Common myeloid progenitor, CD34-positive (primary cell): ENCODE measurements around the gene TMEM30A.

Source experiments
- CTCF ChIA-PET: fragments of 350-600 bp; sonication (Branson Sonifier 250); formaldehyde crosslinking; loops from one replicate; lab custom pipeline; 2021; ENCODE audit warnings: antibody characterized with exemption; lab: Charles Lee
- POLR2A ChIA-PET: fragments of 350-600 bp; sonication (Branson Sonifier 250); formaldehyde crosslinking; loops from one replicate; lab custom pipeline; 2021; ENCODE audit warnings: antibody characterized with exemption; lab: Charles Lee
- DNase-seq, 3 donors: peaks; one replicate each; pipeline versions ENCODE4 v3.0.0 to v3.0.0-alpha.2; 2013
- H3K27ac ChIP-seq, 2 experiments: 1 replicate in 1 of 2; 2 replicates in 1 of 2; pipeline ENCODE4 v1.7.0; 2013; ENCODE audit warnings: inconsistent platforms in 2 of 2, low read length in 2 of 2, mild to moderate bottlenecking in 2 of 2, low read depth in 1 of 2, moderate library complexity in 1 of 2; ENCODE audit not compliant: severe bottlenecking in 2 of 2, insufficient read depth in 1 of 2, poor library complexity in 1 of 2
- H3K27me3 ChIP-seq, 5 experiments: replicated peaks in 2 of 5; 1 replicate in 3 of 5; 2 replicates in 2 of 5; pipeline versions ENCODE4 v1.6.1 to v1.7.0; 2013; ENCODE audit warnings: low read length in 4 of 5, mild to moderate bottlenecking in 2 of 5, moderate library complexity in 2 of 5, inconsistent platforms in 1 of 5; ENCODE audit not compliant: insufficient read depth in 5 of 5, control insufficient read depth in 4 of 5
- H3K36me3 ChIP-seq, 4 experiments: 1 replicate in 2 of 4; 2 replicates in 2 of 4; pipeline versions ENCODE4 v1.6.1 to v1.7.0; 2013; ENCODE audit warnings: low read length in 3 of 4, control low read depth in 1 of 4, mild to moderate bottlenecking in 1 of 4; ENCODE audit not compliant: control insufficient read depth in 4 of 4, insufficient read depth in 4 of 4
- H3K4me1 ChIP-seq, 4 experiments: 1 replicate in 3 of 4; 2 replicates in 1 of 4; pipeline versions ENCODE4 v1.6.1 to v1.7.1; 2013; ENCODE audit warnings: low read length in 3 of 4, mild to moderate bottlenecking in 3 of 4, control low read depth in 1 of 4, inconsistent platforms in 1 of 4, moderate library complexity in 1 of 4; ENCODE audit not compliant: control insufficient read depth in 4 of 4, insufficient read depth in 4 of 4; ENCODE audit errors: control extremely low read depth in 1 of 4
- H3K4me3 ChIP-seq, 7 experiments: 1 replicate in 4 of 7; 2 replicates in 3 of 7; pipeline versions ENCODE4 v1.5.1 to v1.7.0; 2013; ENCODE audit warnings: mild to moderate bottlenecking in 7 of 7, low read length in 6 of 7, moderate library complexity in 6 of 7, inconsistent platforms in 2 of 7, low read depth in 2 of 7, control low read depth in 1 of 7; ENCODE audit not compliant: insufficient read depth in 4 of 7, control insufficient read depth in 1 of 7; ENCODE audit errors: extremely low read depth in 1 of 7
- H3K9me3 ChIP-seq, 5 experiments: 1 replicate in 4 of 5; 2 replicates in 1 of 5; pipeline versions ENCODE4 v1.6.1 to v1.7.1; 2013; ENCODE audit warnings: low read length in 4 of 5, mild to moderate bottlenecking in 2 of 5, inconsistent platforms in 1 of 5, low read depth in 1 of 5, moderate library complexity in 1 of 5; ENCODE audit not compliant: control insufficient read depth in 4 of 5, insufficient read depth in 2 of 5; ENCODE audit errors: control extremely low read depth in 1 of 5
- WGBS: methylation state at CpG from one replicate; pipeline ENCODE4 v1.1.5; 2013; ENCODE audit not compliant: insufficient coverage; 5-methylcytosine and 5-hydroxymethylcytosine counted together

The TMEM30A gene

GRCh38 chr6:75318900-75319299 lies 34.3 kb upstream of the TMEM30A start:
- WGBS: 50% methylated on average over 2 of the region's 2 CpGs
- ChIA-PET CTCF (interaction anchor here (0.6 kb wide), 1 partner anchor 442 kb away, joined by 3 read pairs; no protein-coding TSS in a partner anchor), POLR2A (interaction anchor here (0.6 kb wide), 1 partner anchor 1766 kb away, joined by 3 read pairs; no protein-coding TSS in a partner anchor)
- no peaks in the 10 kb centered on the region for H3K36me3 ChIP-seq
- no peak overlapping the region for H3K4me3 ChIP-seq
- H3K27me3 ChIP-seq: peaks cover 0 to 3% (median 0%) of the 10 kb centered on the region in 5 experiments
- H3K4me1 ChIP-seq: no peaks in the 10 kb centered on the region
- no peak overlapping the region for H3K27ac ChIP-seq
- no peak for DNase-seq
- H3K9me3 ChIP-seq: no peaks in the 10 kb centered on the region

DNA sequence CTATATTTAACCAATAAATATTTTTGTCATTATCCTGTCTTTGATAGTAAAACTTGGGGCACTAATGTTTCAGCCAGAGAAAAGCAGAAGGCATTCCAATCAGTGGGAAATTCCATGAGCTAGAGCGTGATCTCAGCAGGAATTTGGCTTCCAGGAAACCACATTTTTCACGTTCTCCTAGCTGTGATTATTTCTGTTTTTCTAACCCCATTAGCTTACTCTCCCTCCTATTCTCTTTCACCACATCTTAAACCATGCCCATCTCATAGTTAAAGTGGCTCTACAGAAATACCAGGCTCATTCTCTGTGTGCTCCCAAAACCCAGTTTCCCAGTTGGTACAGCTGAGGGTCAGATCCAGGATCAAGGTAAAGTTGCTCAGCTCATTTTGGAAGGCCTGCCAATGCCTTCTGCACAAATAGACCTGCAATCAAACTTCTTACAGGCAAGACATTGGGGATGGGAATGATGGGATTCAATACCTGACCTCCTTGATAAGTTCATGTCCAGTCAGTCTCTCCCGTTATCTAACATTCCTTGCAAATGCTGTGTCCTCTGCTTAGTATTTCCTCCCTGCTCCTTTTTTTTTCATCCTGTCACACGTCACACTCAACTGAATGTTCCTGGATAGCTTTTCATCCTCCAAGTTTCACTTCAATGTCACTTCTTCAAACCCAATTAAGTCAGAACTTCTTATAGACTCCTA lies 33.1 kb upstream of the TMEM30A start:
- Histone ChIP-seq H3K27me3 (peaks cover 0 to 3% (median 2%) of the 10 kb centered on the region in 5 experiments), H3K27ac (no peak overlapping the region), H3K36me3 (no peaks in the 10 kb centered on the region), H3K4me3 (no peak overlapping the region), H3K4me1 (no peaks in the 10 kb centered on the region), H3K9me3 (no peaks in the 10 kb centered on the region)
- WGBS: 77% methylated on average over 3 of the region's 4 CpGs
- no peak for DNase-seq
- CTCF ChIA-PET: no interaction called here
- POLR2A ChIA-PET: interaction anchor here (0.5 kb wide), 1 partner anchor 164 kb away, joined by 3 read pairs; no protein-coding TSS in a partner anchor

GRCh38 chr6:75315978-75316377 lies 31.4 kb upstream of the TMEM30A start:
- Histone ChIP-seq H3K27ac (no peak overlapping the region), H3K4me3 (no peak overlapping the region), H3K27me3 (peaks cover 0 to 5% (median 2%) of the 10 kb centered on the region in 5 experiments), H3K36me3 (no peaks in the 10 kb centered on the region), H3K4me1 (no peaks in the 10 kb centered on the region), H3K9me3 (no peaks in the 10 kb centered on the region)
- no peak for DNase-seq
- ChIA-PET POLR2A (no interaction called here), CTCF (no interaction called here)

GRCh38 chr6:75308250-75308988 lies 23.8 kb upstream of the TMEM30A start:
- POLR2A ChIA-PET: no interaction called here
- Histone ChIP-seq H3K27me3 (peaks cover 0 to 9% (median 2%) of the 10 kb centered on the region in 5 experiments), H3K4me1 (no peaks in the 10 kb centered on the region), H3K4me3 (no peak overlapping the region), H3K36me3 (no peaks in the 10 kb centered on the region), H3K9me3 (no peaks in the 10 kb centered on the region), H3K27ac (no peak overlapping the region)
- CTCF ChIA-PET: no interaction called here
- DNase-seq: no peak
- WGBS: 79% methylated on average over 8 of the region's 11 CpGs

- Histone ChIP-seq H3K27me3 (peaks cover 0 to 9% (median 2%) of the 10 kb centered on the region in 5 experiments), H3K4me1 (no peaks in the 10 kb centered on the region), H3K9me3 (no peaks in the 10 kb centered on the region), H3K4me3 (no peak overlapping the region), H3K27ac (no peak overlapping the region), H3K36me3 (no peaks in the 10 kb centered on the region)
- CTCF ChIA-PET: no interaction called here
- WGBS: no CpG with 5 or more reads among the region's 2 CpGs
- DNase-seq: no peak
- POLR2A ChIA-PET: no interaction called here
Observed at GRCh38 chr6:75307364-75308004, 22.9 kb upstream of the TMEM30A start.

DNA sequence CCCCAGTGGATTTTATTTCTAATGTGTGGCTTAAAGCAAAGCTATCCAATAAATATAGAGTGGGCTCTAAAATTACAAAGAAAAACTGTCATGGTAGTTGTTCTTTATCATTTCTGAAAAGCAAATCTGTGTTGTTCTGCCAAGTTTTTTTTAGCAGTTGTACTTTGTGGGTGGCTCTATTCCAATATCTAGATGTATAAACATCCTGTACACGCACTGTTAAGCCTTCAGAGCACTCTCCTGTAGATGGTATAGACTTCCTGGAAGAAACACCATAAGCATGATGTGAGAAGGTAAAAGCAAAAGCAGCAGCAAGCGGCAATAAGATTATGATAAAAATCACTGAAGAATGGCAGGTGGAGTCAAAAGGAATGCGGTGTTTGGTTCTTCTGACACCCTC lies 21.5 kb upstream of the TMEM30A start:
- H3K27ac ChIP-seq: no peak overlapping the region
- no peaks in the 10 kb centered on the region for H3K36me3 ChIP-seq
- CTCF ChIA-PET: interaction anchor here (0.7 to 1.6 kb wide), 2 partner anchors 9 to 221 kb away, joined by 3 read pairs; no protein-coding TSS in a partner anchor
- no peak for DNase-seq
- H3K4me1 ChIP-seq: no peaks in the 10 kb centered on the region
- H3K9me3 ChIP-seq: no peaks in the 10 kb centered on the region
- H3K4me3 ChIP-seq: no peak overlapping the region
- H3K27me3 ChIP-seq: peaks cover 0 to 9% (median 2%) of the 10 kb centered on the region in 5 experiments
- POLR2A ChIA-PET: no interaction called here
- no CpG with 5 or more reads among the region's 3 CpGs for WGBS
